ENCODE results near the gene DRD2. TPM values are rescaled to one million over a fixed set of nuclear protein-coding genes. Genes with fewer than 3 reads are reported as not detected.

DRD2 gene
- total RNA-seq, 2 donors from 2014 or later: not detected

GRCh38 chr11:113461639-113462038, 13.6 kb downstream of the DRD2 start:
- Histone ChIP-seq H3K9me3 (no peaks in the 10 kb centered on the region), H3K4me1 (no peaks in the 10 kb centered on the region), H3K36me3 (no peaks in the 10 kb centered on the region), H3K27ac (no peak overlapping the region), H3K4me3 (no peak overlapping the region), H3K27me3 (no peaks in the 10 kb centered on the region)
- TF ChIP-seq CTCF (IDR thresholded peaks at IDR 0.05): no peak
- DNase-seq (ENCODE audit: low spot score): no peak

GRCh38 chr11:113460469-113460868, 14.7 kb downstream of the DRD2 start:
- no peaks in the 10 kb centered on the region for H3K27me3 ChIP-seq

GRCh38 chr11:113458189-113458588, 17.0 kb downstream of the DRD2 start:
- H3K9me3 ChIP-seq: no peaks in the 10 kb centered on the region
- DNase-seq (ENCODE audit: low spot score): no peak
- no peak overlapping the region for H3K27ac ChIP-seq

More at GRCh38 chr11:113460469-113460868, 14.7 kb downstream of the DRD2 start:
- no peak for DNase-seq (ENCODE audit: low spot score)
- Histone ChIP-seq H3K4me3 (no peak overlapping the region), H3K9me3 (no peaks in the 10 kb centered on the region), H3K27ac (no peak overlapping the region), H3K4me1 (no peaks in the 10 kb centered on the region), H3K36me3 (no peaks in the 10 kb centered on the region)
- no peak for TF ChIP-seq CTCF (IDR thresholded peaks at IDR 0.05)

GRCh38 chr11:113457784-113458183, 17.4 kb downstream of the DRD2 start:
- H3K36me3 ChIP-seq: no peaks in the 10 kb centered on the region
- TF ChIP-seq CTCF (IDR thresholded peaks at IDR 0.05): no peak
- no peaks in the 10 kb centered on the region for H3K4me1 ChIP-seq
- DNase-seq (ENCODE audit: low spot score): no peak
- no peaks in the 10 kb centered on the region for H3K27me3 ChIP-seq
- no peaks in the 10 kb centered on the region for H3K9me3 ChIP-seq
- H3K4me3 ChIP-seq: no peak overlapping the region
- no peak overlapping the region for H3K27ac ChIP-seq

More at GRCh38 chr11:113458189-113458588, 17.0 kb downstream of the DRD2 start:
- Histone ChIP-seq H3K36me3 (no peaks in the 10 kb centered on the region), H3K27me3 (no peaks in the 10 kb centered on the region), H3K4me3 (no peak overlapping the region), H3K4me1 (no peaks in the 10 kb centered on the region)
- no peak for TF ChIP-seq CTCF (IDR thresholded peaks at IDR 0.05)

GRCh38 chr11:113454455-113454854, 20.7 kb downstream of the DRD2 start:
- no peaks in the 10 kb centered on the region for H3K4me1 ChIP-seq
- no peak for DNase-seq (ENCODE audit: low spot score)
- H3K9me3 ChIP-seq: no peaks in the 10 kb centered on the region
- H3K36me3 ChIP-seq: no peaks in the 10 kb centered on the region
- H3K27ac ChIP-seq: no peak overlapping the region
- H3K4me3 ChIP-seq: no peak overlapping the region
- no peak for TF ChIP-seq CTCF (IDR thresholded peaks at IDR 0.05)
- no peaks in the 10 kb centered on the region for H3K27me3 ChIP-seq

- TF ChIP-seq CTCF (IDR thresholded peaks at IDR 0.05): no peak
Observed at GRCh38 chr11:113449743-113450142, 25.5 kb downstream of the DRD2 start.

More at GRCh38 chr11:113449743-113450142, 25.5 kb downstream of the DRD2 start:
- Histone ChIP-seq H3K27ac (no peak overlapping the region), H3K4me1 (no peaks in the 10 kb centered on the region), H3K27me3 (no peaks in the 10 kb centered on the region), H3K9me3 (no peaks in the 10 kb centered on the region), H3K4me3 (no peak overlapping the region), H3K36me3 (no peaks in the 10 kb centered on the region)
- no peak for DNase-seq (ENCODE audit: low spot score)
